HG03064 (cell line): ENCODE data around the gene NACC2.

Experiments
- ATAC-seq: cut with Tn5 transposase; IDR thresholded peaks from one replicate; pipeline ENCODE4 v1.9.1; 2021; ENCODE audit warnings: low read depth; ENCODE audit not compliant: unreplicated experiment

NACC2 gene

GRCh38 chr9:136059851-136060670 is 35.0 kb downstream of the NACC2 start:
- no peak for ATAC-seq

- ATAC-seq: no peak
These were observed 35.7 kb downstream of the NACC2 start for GRCh38 chr9:136059321-136059791.

GRCh38 chr9:136058801-136059302 is 36.2 kb downstream of the NACC2 start:
- ATAC-seq: no peak

- ATAC-seq: no peak
These were observed 37.0 kb downstream of the NACC2 start for GRCh38 chr9:136058084-136058483.

- ATAC-seq: no peak
These were observed 37.6 kb downstream of the NACC2 start for GRCh38 chr9:136057236-136058081.

- ATAC-seq: no peak
These were observed 38.4 kb downstream of the NACC2 start for GRCh38 chr9:136056546-136057235.

GRCh38 chr9:136055715-136056545 is 39.2 kb downstream of the NACC2 start:
- ATAC-seq: no peak

GRCh38 chr9:136054798-136055714 is 40.0 kb downstream of the NACC2 start:
- no peak for ATAC-seq

- ATAC-seq: no peak
These were observed 40.9 kb downstream of the NACC2 start for GRCh38 chr9:136054146-136054545.

GRCh38 chr9:136053757-136054142 is 41.3 kb downstream of the NACC2 start:
- ATAC-seq: no peak

- no peak for ATAC-seq
These were observed 41.9 kb downstream of the NACC2 start for GRCh38 chr9:136052991-136053756.

GRCh38 chr9:136052472-136052880 is 42.6 kb downstream of the NACC2 start:
- no peak for ATAC-seq

GRCh38 chr9:136051837-136052471 is 43.1 kb downstream of the NACC2 start:
- no peak for ATAC-seq

- no peak for ATAC-seq
These were observed 43.6 kb downstream of the NACC2 start for GRCh38 chr9:136051453-136051836.

GRCh38 chr9:136050701-136051452 is 44.2 kb downstream of the NACC2 start:
- no peak for ATAC-seq

GRCh38 chr9:136050266-136050700 is 44.8 kb downstream of the NACC2 start:
- ATAC-seq: no peak
